Activated naive CD4-positive, alpha-beta T cell treated with anti-CD3 and anti-CD28 coated beads, Interleukin-2, amount 50 U/mL, for 72 hours (primary cell): ENCODE results near the gene PLEKHA6. TPM values are rescaled to one million over a fixed set of nuclear protein-coding genes. Genes with fewer than 3 reads are reported as not detected.

ENCODE experiments used
- ATAC-seq, 2 donors: fragments of 150-1000 bp; cut with Tn5 transposase; 2 replicates each; pipeline ENCODE4 v1.10.0; 2021; ENCODE audit warnings: mild to moderate bottlenecking in 2 of 2, moderate library complexity in 2 of 2
- DNase-seq, 2 donors: peaks; one replicate each; pipeline ENCODE4 v3.0.0; 2021 to 2022; ENCODE audit warnings: low spot score in 2 of 2
- H3K27ac Mint-ChIP-seq, 2 donors: one replicate each; pipeline ENCODE4 v1.8.0; 2022; ENCODE audit warnings: mild to moderate bottlenecking in 2 of 2, mixed read lengths in 2 of 2
- H3K36me3 Mint-ChIP-seq, 2 donors: one replicate each; pipeline ENCODE4 v1.8.0; 2022; ENCODE audit warnings: mixed read lengths in 2 of 2
- H3K9me3 Mint-ChIP-seq, 2 donors: one replicate each; pipeline ENCODE4 v1.8.0; 2022; ENCODE audit warnings: mixed read lengths in 2 of 2
- total RNA-seq, 2 donors: library from RNA; stranded (reverse); gene quantifications; one replicate each; pipeline ENCODE4 v1.2.3, GENCODE V29; 2022

Gene PLEKHA6
- total RNA-seq, 2 donors from 2014 or later, result 1.0 to 2.6 TPM

DNA sequence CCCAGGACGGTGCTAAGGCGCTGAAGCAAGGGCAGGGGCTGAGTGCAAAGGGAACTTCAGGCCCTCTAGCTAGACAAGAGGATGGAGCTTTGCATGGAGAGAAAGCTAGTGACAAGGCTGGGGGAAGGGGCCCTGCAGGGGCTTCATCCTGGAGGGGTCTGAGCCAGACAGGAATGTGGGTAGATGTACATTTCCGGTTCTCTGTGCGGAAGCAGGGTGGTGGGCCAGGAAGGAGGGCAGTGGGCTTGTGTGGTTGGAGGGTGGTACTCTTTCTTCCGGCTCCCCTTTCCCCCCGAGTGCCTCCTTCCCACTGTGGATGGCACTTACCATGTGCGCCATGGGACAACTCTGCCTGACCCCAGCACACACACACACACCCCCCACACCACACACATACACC is 165.0 kb downstream of the PLEKHA6 start:
- DNase-seq (no peak), ATAC-seq (no peak)
- no peak overlapping the region for H3K27ac Mint-ChIP-seq

DNA sequence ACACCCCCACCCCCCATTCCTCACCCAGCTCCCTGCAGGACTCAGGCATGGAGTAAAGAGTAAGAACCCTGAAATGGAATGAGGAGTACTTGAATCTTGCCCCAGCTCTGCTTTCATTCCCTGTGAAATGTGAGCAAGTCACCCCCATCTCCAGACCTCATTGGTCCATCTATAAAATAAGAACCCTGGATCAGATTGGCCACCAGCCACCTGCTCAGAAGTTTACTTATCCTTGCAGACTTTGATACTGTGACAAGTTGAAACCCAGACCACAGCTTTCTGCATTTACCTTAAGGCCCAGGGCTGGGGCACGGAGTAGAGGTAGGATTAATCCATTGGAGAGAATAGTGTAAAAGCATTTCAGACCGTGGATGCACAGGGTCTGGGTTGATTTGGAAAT is 165.6 kb downstream of the PLEKHA6 start:
- no peak for ATAC-seq
- Mint-ChIP-seq H3K27ac (no peak overlapping the region), H3K36me3 (no peaks in the 10 kb centered on the region), H3K9me3 (no peaks in the 10 kb centered on the region)
- no peak for DNase-seq

More for the DNA sequence above, 165.0 kb downstream of the PLEKHA6 start:
- Mint-ChIP-seq H3K36me3 (no peaks in the 10 kb centered on the region), H3K9me3 (no peaks in the 10 kb centered on the region)

DNA sequence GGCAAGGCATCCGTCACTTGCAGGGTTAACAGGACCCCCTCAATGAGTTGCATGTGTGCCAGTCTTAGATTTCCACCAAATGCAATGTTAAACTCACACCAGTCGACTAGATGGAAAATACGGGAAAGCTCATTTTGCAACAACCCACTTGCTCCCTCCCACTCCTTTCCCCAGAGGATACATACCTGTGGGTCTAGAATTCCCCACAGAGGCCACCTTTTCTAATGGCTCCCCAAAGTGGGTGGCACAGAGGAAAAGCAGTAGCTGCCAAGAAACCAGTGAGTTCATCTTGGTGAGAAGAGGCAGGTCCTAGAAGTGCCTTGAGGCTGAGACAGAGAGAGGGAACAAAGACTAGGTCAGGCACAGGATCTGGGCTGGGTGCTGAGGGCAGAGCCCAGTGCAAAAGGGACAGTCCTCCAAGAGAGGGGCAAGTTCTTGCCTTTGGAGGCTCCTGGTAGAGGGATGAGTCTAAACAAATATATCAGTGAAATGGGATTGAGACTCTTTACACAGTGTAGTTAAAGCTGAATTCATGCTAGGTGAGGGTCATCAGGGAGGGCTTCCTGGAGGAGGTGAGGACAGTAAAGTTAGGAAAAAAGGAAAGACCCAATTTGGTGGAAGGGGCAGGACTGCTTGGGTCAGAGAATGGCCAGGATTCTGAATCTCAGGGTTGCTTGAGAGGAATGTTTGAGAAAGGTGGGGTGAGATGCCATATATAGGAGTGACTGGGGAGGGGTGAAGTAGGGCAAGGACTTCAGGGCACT is 167.0 kb downstream of the PLEKHA6 start:
- Mint-ChIP-seq H3K27ac (no peak overlapping the region), H3K36me3 (no peaks in the 10 kb centered on the region), H3K9me3 (no peaks in the 10 kb centered on the region)
- DNase-seq, result no peak
- ATAC-seq, result no peak

- H3K27ac Mint-ChIP-seq, result no peak overlapping the region
- H3K36me3 Mint-ChIP-seq, result no peaks in the 10 kb centered on the region
- ATAC-seq (no peak), DNase-seq (no peak)
- H3K9me3 Mint-ChIP-seq, result no peaks in the 10 kb centered on the region
Observed at GRCh38 chr1:204192046-204192445, 167.7 kb downstream of the PLEKHA6 start.

DNA sequence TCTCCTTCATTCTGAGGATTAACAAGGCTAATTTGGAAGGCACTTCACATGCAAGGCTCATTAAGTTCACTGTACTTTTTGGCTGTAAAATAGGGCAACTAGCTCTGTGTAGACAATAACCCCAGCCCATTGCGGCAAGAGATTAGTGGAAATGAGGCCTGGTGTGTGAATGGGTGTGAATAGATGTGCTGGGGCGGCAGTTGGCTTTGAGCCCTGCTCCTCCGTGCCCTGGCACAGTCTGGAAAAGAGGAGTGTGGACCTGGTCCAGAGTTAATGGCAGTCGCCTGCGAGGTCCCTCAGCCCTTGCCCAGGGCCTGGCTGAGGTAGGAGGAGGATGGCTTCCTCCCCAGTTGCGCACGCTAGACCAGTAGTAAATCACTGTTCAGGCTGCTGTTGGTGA is 168.3 kb downstream of the PLEKHA6 start:
- Mint-ChIP-seq H3K36me3 (no peaks in the 10 kb centered on the region), H3K27ac (no peak overlapping the region), H3K9me3 (no peaks in the 10 kb centered on the region)
- ATAC-seq, result no peak
- DNase-seq, result no peak

GRCh38 chr1:204190212-204191211 is 169.2 kb downstream of the PLEKHA6 start:
- DNase-seq, result peak in 1 of 2 donors; percentile 23
- H3K9me3 Mint-ChIP-seq, result no peaks in the 10 kb centered on the region
- peak; percentile 50 to 53 for ATAC-seq
- H3K36me3 Mint-ChIP-seq, result no peaks in the 10 kb centered on the region
- no peak overlapping the region for H3K27ac Mint-ChIP-seq

- DNase-seq (no peak), ATAC-seq (peak; percentile 69 to 75)
- Mint-ChIP-seq H3K27ac (no peak overlapping the region), H3K9me3 (no peaks in the 10 kb centered on the region), H3K36me3 (no peaks in the 10 kb centered on the region)
Observed at GRCh38 chr1:204188959-204189639, 170.6 kb downstream of the PLEKHA6 start.

DNA sequence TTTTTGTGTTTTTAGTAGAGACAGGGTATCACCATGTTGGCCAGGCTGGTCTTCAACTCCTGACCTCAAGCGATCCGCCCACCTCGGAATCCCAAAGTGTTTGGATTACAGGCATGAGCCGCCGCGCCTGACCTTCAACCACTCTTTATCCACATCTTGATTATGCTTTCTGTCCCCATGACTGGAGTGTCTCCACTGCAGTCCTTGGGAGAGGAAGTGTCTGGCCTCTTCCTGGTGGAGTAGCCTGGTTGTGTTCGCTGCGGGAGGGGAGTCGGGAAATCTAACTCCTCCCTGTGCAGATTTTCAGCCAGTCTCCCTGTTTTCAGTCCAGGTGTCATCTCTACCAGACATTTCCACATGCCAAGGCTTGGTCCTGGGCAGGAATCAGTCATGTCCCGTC is 173.1 kb downstream of the PLEKHA6 start:
- H3K27ac Mint-ChIP-seq, result no peak overlapping the region
- H3K9me3 Mint-ChIP-seq, result no peaks in the 10 kb centered on the region
- H3K36me3 Mint-ChIP-seq, result no peaks in the 10 kb centered on the region
- ATAC-seq (no peak), DNase-seq (no peak)

DNA sequence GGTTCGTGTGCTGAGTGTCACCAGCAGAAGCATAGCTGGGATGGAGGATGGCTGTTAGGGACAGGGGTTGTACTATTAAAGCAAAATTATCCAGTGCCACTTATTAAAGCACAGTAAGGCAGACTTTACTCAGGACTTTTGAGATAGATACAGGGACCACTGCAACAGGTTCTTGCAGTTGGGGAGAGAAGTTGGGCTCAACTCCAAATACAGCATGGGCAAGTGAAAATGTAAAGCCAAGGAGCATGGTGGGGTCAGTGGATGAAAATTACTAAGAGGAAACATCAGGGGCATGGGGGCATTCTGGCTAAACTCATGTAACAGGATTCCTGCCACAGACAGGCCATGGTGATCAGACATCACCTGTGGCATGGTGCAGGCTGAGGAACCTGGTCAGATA is 178.6 kb downstream of the PLEKHA6 start:
- DNase-seq (no peak), ATAC-seq (no peak)
- Mint-ChIP-seq H3K27ac (no peak overlapping the region), H3K9me3 (no peaks in the 10 kb centered on the region), H3K36me3 (no peaks in the 10 kb centered on the region)

DNA sequence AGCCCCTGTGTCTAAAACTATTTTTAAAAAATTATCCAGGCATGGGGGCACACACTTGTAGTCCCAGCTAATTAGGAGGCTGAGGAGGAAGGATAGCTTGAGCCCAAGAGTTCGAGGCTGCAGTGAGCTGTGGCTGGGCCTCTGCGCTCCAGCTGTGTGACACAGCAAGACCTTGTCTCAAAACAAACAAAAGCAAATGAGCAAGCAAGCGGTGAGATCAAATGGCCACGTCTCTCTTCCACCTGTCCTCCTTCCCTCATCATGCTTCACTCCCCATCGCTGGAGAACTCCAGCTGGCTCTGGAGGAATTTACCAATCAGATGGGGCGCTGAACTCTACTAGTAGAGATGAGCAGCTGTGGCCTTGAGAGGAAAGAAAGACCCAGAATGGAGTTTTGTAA is 179.6 kb downstream of the PLEKHA6 start:
- Mint-ChIP-seq H3K9me3 (no peaks in the 10 kb centered on the region), H3K36me3 (no peaks in the 10 kb centered on the region), H3K27ac (peak overlapping the region in 1 of 2 donors; percentile 56)
- DNase-seq (no peak), ATAC-seq (no peak)

GRCh38 chr1:204178487-204179281 is 181.0 kb downstream of the PLEKHA6 start:
- H3K36me3 Mint-ChIP-seq, result peaks cover 0 to 3% of the 10 kb centered on the region in 2 donors
- H3K27ac Mint-ChIP-seq, result no peak overlapping the region
- no peak for ATAC-seq
- H3K9me3 Mint-ChIP-seq, result peaks cover 0 to 3% of the 10 kb centered on the region in 2 donors
- no peak for DNase-seq

DNA sequence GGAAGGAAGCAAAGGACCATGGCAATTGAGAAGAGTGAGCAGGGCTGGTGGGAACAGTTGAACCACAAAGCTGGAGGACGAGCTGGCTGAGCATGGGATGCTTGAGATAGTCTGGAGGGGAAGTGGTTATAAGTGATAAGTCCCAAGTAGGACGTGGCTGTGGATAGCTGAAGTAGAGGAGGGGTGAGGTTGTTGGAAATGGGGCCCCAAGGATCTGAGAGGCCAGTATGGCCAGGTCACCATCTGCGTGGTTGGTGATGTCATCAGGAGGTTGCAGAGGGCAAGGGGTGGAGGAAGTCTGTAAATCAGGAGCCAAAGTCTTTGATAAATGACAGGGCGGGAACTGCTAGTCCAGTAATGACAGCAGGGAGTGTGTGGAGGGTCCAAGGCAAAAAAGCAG is 182.6 kb downstream of the PLEKHA6 start:
- ATAC-seq (no peak), DNase-seq (no peak)
- Mint-ChIP-seq H3K36me3 (peaks cover 0 to 6% of the 10 kb centered on the region in 2 donors), H3K9me3 (peaks cover 0 to 6% of the 10 kb centered on the region in 2 donors), H3K27ac (no peak overlapping the region)

DNA sequence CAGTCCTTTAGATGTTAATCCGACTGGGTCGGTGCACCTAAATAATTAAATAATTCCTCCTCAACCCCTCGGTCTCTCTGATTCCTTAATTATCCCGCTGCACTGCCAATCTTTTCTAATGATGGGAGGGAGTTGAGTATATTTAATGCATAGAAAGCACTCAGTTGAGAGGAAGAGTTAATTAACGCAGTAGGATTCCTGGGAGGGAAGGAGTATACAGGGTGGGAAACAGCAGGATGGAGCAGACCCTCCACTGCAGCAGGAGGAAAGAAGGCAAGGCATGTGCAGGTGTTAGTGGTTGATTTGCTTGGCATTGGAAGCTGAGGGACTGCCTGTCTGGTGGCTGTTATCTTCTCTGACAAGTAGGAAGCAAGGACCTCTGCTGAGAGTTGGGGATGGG is 183.7 kb downstream of the PLEKHA6 start:
- DNase-seq, result no peak
- Mint-ChIP-seq H3K9me3 (peaks cover 4 to 10% of the 10 kb centered on the region in 2 donors), H3K36me3 (peaks cover 0 to 9% of the 10 kb centered on the region in 2 donors), H3K27ac (no peak overlapping the region)
- no peak for ATAC-seq

DNA sequence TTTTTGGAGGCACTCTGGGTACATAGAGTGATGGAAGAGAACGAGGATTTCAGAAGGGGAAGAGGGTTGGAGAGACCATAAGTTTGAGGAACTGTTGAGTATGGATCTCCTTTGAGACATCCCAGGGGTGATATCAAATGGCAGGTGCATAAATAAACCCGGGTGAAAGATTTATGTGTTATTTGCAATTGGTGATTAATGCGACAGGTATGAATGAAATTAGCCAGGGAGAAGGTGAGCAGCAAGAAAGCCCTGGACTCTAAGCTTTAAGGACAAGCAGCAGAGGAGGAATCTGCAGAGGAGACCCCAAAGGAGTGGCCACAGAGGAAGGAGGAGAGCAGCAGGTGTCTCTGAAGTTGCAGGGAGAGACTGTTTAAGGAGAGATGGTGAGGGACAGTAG is 184.8 kb downstream of the PLEKHA6 start:
- ATAC-seq, result no peak
- H3K27ac Mint-ChIP-seq, result no peak overlapping the region
- H3K36me3 Mint-ChIP-seq, result peaks cover 6 to 9% of the 10 kb centered on the region in 2 donors
- DNase-seq, result no peak
- peaks cover 8 to 15% of the 10 kb centered on the region in 2 donors for H3K9me3 Mint-ChIP-seq

DNA sequence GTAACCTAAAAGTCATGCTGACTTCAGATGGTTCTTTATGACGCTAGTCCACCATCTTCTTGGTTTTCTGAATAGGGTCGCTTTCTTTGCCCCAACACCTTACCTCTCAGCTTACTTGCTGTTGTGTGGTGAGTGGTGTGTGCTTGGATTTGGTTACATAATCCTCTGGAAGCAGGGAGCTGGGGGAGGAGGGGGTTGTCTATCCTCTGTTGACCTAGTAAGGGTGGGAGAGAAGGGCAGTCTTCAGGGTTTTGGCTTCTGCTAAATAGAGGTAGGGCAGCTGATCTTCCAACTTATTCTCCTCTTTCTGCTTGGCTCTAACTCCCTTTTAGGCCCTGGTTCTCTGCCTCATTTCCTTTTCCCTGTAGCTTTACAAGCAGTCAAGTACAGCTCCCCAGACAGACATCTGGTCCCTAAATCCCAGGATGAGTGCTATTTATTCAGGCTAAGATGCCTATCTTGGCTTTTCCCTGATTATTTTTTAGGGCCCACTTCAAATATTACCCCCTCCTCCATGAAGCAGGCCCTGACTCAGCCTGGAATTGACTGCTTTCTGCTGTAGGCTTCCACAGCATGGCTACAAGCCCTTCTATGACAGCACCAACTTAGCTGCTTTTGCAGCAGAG is 187.2 kb downstream of the PLEKHA6 start:
- no peak overlapping the region for H3K27ac Mint-ChIP-seq
- DNase-seq (no peak), ATAC-seq (no peak)
- peaks cover 12 to 19% of the 10 kb centered on the region in 2 donors for H3K36me3 Mint-ChIP-seq
- H3K9me3 Mint-ChIP-seq, result peaks cover 17 to 22% of the 10 kb centered on the region in 2 donors

DNA sequence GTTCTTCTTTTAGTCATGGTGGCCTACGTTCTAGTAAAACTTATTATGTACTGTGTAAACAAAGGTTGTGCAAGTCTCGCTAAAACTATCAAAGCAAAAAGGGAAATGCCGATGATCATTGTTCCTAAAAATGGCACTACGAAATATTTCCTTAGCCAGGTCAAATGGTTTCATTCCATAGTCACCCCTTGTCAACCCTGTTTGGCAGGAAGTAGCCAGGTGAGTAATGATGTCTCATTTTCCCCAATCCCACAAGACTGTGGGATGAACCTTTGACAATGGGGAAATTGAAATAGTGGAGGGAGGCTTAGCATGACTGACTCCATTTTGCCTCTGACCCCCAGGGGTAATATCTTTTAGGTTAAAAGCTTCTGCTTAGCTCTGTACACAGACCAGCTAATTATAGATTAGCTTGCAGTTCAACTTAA is 188.0 kb downstream of the PLEKHA6 start:
- H3K9me3 Mint-ChIP-seq, result peaks cover 21 to 26% of the 10 kb centered on the region in 2 donors
- DNase-seq (no peak), ATAC-seq (no peak)
- H3K36me3 Mint-ChIP-seq, result peaks cover 15 to 21% of the 10 kb centered on the region in 2 donors
- no peak overlapping the region for H3K27ac Mint-ChIP-seq
